GM21576 (cell line): Measurements from ENCODE around the gene PRKN.

Experiments used
- ATAC-seq: cut with Tn5 transposase; IDR thresholded peaks from one replicate; pipeline ENCODE4 v1.9.1; 2021; ENCODE audit warnings: mild to moderate bottlenecking, moderate library complexity; ENCODE audit not compliant: unreplicated experiment

The PRKN gene

DNA sequence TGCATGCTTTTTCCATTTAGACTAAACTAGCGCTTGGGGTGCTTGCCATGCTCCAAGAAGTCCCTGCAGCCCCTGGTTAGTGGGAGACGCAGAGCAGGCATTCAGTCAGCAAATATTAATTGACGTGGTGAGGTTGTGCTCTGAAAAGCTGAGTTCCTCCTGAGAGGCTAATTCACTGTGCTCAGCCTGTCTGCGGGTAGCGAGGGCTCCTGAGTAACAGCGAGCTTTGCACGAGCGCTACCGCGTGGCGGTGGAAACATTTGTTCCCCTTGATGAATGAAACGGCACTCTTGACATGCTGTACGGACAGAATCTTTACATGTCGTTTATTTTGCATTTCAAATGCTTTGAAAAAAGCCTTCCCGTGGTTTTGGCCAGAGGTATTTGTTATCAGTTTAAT, 1283.1 kb downstream of the PRKN start:
- no peak for ATAC-seq

DNA sequence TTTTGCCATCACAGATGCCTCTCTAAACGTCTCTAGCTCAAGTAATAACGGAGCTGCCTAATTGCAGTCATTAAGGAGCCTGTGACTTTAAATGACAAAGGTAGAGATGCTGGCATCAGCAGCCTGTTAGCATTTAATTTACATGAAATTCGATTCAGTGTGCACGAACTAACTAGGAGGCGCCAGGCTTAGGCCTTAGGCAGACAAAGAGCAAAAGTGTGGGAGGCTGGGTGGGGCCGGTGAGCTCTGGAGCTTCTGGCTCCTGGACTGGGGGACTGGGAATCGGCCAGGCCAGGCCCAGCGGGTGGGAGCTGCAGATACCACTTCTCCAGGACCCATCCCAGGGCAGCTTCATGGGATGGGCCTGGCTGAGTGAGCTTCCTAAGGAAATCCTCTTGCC, 1283.7 kb downstream of the PRKN start:
- no peak for ATAC-seq

DNA sequence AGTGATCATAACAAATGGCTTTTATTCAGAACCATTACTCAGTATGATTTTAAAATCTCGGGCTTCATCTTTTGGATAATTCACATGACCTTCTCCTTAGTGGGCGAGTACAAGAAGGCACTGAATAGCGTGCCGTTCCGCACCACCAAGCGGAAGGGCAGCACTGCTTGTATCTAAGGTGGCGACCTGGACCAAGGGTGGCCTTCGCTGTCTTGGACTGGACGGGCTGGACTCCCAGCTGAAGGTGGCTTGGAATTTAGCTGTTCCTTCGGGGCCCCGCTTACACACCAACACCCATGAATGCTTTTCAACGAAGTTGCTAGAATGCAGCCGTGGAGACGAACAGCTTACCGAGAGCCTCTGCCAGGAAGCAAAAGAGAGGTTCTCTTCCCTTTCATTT, 1285.1 kb downstream of the PRKN start:
- no peak for ATAC-seq

DNA sequence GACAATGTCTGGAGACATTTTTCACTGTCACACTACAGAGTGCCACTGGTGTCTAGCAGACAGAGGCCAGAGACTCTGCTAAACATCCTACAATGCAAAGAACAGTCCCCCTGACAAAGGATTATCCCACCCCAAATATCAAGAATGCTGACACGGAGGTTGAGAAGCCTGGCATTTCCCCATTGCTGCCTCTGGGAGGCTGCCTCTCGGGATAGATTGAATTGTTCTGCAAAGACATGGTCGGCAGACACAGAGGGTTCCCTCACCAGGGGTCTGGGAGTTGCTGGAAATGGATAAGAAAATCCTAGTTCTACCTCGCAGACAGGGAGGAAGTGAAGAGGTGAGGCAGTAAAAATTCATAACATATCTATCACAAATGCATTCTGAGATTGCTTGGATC, 1287.3 kb downstream of the PRKN start:
- ATAC-seq, result no peak

DNA sequence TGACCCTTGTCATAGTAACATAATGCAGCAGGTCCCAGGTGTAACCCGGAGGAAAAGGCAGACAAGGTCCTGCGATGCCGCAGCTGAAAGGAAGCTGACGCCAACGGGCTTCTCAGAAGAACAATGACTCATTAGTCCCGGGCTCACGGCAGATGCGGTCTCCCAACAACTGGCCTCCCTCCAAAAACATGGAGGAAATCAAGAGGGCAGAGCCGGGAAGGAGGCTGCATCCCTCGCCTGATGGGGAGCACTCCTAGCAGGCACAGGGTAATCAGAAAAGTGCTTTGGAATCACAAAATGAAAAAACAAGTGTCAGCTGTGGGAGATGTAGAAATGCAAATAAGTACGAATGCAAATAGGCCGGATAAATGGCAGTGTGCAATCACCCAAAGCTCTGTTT, 1288.5 kb downstream of the PRKN start:
- ATAC-seq, result no peak

DNA sequence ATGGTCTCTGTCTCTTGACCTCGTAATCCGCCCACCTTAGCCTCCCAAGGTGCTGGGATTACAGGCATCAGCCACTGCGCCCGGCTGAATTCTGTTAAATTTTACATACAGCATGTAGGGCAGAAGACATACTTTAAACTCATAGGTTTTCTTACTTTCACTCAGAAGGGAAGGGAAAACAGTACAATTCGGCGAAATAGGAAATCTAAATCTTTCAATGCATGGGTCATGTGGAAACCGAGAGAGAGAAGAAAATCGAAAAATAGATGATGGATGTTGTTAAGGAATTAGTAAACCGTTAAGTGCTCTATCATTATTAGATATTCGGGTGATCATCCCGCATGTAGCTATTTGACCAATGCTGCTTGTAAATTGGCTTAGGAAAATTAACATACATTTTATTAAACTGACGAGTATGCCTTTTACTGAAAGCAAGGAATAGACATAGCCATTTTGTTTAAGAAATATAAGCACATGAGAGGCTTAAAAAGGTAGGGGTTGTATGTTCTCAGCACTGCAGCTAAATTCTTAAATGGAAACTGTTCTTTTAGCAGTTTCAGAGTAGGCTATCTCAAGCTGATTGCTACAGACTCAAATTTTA, 1289.0 kb downstream of the PRKN start:
- no peak for ATAC-seq

DNA sequence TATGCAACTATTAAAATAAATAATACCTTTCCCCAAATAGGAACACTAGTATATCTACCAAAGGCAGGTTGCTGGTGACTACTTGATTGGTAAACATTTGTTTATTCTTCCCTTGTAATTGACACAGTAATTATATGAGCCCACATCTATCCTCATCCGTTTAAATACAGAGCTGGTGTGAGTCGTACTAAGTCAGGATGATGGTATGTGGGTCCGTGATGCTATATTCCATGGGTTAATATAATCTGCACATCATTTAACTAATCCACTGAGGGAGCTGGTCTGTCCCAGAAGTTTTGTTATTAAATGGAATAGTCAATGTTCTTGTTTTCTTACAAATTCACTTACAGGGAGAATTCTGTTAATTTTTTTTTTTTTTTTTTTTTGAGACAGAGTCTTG, 1289.7 kb downstream of the PRKN start:
- ATAC-seq, result no peak

DNA sequence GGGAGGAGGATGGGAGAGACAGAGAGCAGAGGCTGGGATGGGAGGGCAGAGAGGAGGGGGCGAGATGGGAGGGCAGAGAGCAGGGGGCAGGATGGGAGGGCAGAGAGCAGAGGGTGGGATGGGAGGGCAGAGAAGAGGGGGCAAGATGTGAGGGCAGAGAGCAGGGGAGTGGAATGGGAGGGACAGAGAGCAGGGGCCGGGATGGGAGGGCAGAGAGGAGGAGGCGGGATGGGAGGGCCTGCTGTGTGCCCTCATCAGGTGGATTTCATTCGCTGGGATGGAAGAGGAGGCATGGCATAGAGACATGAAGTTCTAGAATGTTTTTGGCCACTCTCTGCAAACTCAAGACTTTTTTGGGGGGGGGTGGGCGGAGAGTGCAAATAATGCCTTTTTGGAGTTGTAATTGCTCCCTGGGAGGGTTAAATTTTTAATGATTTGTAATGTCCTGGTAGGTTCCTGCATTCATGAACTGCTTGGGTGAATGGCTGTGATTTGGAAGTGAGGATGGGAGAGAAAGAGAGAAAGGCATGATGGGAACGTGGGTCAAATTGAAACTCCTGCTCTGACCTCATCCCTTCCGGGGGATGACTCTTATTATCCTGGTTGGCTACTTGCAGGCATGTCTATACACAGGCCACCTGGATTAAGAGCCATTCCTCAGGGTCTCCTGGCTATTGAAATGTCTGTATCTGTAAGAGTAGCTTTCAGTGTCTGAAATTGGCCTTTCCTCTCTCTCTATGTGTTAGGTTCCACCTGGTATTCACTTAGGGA, 1291.3 kb downstream of the PRKN start:
- no peak for ATAC-seq

DNA sequence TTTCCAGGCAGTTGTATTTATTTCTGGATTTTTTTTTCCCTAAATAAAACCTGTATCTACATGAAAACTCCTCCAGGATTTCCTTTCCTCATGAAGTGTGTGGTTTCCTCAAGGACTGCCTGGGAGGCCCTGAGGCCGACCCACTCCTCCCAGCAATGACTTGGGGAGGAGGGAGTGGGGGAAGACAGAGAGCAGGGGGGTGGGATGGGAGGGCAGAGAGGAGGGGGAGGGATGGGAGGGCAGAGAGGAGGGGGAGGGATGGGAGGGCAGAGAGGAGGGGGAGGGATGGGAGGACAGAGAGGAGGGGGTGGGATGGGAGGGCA, 1291.9 kb downstream of the PRKN start:
- no peak for ATAC-seq

DNA sequence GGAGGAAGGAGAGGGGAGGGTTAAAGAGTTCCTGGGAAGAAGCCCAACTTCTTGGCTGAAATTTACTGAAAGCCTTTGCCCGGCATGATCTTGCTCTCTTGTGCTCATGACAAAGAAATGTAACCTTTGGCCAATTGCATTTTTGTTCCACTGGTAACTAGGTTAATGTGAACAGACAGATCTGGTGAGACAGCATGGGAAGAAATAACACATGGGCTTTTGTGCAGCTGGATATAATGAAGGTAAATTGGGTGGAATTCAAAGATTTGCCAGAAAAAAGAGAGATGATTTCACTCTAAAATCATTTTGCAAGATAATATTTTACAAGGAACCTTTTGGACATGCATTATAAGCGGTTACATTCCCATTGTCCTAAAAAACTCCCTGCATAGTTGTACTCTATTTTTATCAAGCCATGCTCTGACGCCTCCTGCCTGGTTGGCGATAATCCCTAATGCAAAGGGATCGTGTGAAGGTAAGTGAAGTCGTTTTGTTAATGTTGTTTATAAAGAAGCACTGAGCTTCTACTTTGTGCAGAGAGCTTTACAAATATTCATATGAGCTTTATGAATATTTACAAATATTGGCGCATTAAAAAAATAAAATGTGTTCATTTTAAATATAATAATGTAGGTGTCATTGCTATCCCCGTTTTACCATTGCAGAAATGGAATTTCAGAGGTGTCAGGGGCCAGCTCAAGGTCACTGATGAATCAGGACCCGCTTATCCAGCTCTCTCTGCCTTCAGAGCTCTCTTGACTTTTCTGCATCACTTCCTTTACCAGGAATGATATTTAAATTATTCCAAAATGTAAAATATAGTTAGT, 1292.4 kb downstream of the PRKN start:
- ATAC-seq, result no peak

DNA sequence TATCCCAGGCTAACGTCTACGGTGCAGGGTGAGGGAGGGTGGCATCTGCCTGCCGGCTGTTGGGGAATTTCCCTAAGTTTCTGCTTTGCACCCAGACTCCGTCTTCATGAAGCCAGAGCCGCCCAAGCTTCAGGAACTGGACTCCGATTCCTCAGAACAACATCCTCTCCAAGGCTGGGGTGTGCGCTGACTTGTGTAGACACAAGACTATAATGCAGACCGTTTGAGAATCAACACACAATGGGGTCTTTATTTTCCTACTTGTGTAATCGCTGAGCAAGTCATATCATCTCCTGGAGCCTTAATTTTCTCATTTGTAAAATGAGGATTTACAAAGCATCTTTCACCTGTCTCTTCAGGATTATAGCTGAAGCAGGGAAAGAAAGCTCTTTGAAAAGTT, 1293.2 kb downstream of the PRKN start:
- ATAC-seq, result no peak

DNA sequence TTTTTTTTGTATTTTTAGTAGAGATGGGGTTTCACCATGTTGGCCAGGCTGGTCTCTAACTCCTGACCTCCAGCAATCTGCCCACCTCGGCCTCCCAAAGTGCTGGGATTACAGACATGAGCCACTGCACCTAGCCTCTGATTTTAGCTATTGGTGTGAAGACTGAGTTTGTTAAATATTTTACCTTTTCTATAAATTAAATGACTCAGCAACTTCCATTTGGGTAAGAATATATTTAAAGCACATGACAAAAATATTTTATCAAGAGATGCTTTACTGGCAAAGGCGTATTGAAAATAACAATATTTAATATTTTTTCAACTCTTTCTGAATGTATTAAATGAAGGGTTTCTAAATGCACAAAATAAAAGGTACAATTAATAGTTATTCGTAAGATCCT, 1295.0 kb downstream of the PRKN start:
- ATAC-seq, result no peak

DNA sequence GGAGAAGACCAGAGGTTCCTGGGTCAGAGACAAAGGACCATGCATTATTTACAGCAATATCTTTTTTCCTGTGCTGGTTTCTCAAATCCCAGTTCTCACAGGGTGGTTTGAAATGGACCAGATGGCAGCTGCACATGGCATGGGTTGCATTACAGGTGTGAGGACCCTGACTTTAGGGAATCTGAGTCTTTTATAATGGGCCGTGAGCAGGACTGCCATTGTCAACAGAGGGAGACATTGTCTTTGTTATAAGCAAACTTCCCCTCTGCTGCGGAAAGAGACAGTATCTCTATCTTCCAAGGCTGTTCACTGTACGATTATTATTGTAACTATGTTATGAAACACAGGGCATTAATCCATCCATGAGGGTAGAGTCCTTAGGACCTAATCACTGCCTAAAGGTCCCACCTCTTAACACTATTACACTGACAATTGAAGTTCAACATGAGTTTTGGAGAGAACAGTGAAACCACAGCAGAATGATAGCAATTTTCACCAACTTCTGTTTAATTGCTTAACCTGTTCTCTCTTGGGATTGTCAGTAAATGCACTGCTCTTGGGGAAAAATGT, 1297.6 kb downstream of the PRKN start:
- no peak for ATAC-seq

DNA sequence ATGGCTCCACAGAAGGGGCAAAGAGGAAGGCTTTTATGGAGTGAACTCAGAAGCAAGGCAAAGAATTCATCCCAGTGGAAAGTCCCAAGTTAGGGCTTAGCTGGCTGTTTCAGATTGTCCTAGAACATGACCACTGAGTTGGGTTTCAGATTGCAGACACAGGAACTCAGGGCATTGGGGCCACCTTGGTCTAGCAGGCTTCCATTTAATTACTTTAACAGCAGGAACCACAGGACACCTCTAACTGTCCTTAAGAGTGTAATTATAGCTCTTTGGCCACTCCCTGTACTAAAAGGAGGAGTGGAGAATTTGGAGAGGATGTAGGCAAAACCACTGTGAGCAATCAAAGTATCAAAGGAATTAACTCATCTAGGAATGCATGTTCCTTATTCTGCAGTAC, 1303.1 kb downstream of the PRKN start:
- no peak for ATAC-seq

DNA sequence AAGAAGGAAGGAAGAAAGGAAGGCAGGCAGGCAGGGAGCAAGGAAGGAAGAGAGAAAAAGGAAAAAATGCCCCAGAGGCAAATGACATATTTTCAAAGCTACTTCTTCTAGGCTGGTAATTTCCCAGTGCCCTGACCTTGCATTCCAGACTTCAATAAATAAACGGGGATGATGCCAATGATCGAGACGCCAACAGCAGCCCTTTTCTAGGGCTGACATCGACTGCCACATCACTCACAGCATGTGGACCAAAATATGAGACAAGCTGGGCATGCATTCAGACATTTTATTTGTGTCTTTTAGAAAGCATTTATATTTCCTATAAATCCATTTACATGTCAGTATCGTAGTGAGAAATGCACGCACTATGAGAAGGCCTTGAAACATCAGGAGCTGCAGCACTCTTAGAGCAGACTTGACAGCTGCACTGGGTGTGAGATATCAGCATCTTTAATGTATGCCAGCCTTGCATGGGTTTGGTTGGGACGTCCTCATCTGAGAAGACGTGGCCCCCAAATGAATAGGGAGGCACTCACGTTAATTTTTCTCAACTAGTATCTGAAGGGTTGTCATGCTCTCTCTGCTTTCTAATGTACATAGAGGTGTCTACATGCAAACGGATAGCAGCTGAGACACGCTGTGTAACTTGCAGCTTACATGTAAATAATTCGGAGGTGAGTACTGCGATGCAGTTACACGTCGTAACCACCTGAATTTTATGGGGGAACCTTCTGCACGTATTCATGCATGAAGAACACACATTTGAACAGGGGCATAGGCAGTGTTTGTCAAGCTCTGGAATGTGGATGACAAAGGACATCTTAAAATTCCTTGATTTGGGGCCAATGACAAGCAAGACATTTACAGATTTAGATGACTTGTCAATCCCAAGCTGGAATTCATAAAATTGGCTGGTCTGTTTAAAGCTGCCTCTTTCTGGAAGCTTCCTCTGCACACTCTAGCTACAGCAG, 1304.6 kb downstream of the PRKN start:
- ATAC-seq, result no peak

DNA sequence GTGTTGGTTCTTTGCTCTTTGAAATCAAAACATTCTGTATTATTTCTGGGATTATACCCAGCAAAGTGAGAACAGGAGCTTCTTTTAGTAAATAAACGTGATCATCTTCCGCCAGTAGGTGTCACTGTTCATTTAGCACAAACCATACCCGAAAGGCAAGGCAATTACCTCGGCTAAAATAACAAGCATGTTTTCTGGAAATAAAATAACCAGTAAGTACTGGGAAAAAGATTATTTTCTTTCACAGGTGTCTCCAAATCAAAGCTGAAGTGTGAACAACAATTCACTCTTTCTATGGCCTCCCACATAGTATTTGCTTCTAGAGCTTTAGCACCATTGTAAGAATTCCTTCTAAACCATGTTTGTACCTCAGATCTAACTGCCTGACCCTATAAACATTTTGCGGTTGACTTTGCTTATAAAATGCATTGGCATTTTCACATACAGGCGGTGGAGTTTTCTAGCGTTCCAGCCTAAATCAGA, 1309.1 kb downstream of the PRKN start:
- peak; percentile 63 for ATAC-seq

DNA sequence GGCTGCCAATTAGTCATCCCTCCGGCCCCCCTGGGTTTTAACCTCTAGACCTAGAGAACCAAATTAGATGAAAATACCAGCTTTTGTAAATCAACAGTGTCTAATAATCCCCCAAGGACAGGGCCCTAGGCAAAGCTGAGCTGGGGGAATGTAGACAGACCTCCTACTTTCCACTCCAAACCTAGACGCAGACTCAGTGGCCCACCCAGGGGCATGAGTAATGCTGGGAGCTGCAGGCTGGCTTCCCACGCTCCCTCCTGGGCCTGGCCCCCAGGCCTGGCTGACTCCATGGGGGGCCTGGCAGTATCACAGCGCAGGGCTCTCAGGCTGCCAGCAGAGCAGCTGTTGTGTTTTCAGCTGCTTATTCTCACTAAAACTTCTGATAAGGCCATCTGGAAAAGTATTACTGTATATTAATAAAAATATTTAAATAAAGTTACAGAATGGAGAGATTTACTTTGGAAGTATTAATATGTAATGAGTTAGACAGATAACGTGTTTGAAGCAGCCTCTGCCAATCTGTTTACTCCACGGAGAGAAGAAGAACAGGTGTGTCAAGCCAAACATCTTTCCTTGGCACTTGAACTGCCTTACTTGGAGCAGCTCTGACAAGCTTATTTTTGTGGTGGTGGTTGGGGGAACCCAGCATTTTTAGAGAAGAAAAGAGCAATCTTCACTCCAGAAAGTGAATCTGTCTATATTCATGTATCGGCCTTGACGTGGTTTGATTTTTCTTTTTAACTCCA, 1309.7 kb downstream of the PRKN start:
- no peak for ATAC-seq

DNA sequence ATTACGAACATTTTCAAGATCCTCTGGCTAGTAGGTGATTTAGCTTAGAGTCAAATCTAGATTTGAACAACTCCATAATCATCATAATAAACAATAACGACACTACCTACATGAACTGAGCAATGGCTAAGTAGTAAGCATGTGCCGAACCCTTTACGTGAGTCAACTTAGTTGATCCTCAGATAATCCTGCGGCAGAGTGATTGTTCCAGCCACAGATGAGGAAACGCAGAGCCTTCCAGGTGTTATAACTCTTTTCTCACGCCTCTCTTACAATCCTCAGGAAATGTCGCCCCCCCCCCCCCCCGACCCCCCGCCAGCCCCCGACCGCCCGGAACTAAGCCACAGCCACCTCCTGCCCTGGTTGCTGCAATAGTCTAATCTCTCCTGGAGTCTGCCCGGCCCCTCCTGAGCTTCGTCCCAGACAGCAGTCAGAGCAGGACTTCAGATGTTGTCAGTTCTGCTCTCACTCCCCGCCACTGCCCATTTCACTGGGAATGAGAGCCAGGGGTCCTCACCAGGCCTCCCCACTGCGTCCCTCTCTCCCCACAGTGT, 1312.2 kb downstream of the PRKN start:
- ATAC-seq, result no peak

DNA sequence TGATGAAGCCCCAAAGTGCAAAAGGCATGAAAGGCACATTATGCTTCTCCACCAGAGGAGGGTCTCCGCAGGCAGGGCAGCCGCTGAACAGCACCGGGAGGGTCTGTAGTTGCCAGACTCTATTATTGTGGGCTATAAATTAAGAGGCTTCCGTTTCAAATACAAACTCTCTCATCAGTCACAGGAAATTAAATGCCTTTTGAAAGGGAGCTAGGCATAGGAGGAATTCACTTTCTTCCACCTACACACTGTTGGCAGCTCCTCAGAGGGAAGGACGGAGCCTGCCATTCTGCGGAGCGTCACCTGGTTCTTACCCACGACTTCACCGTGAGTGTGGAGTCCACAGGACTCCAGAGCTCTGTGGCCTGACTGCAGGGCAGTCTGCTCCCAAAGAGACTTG, 1312.9 kb downstream of the PRKN start:
- ATAC-seq, result no peak

DNA sequence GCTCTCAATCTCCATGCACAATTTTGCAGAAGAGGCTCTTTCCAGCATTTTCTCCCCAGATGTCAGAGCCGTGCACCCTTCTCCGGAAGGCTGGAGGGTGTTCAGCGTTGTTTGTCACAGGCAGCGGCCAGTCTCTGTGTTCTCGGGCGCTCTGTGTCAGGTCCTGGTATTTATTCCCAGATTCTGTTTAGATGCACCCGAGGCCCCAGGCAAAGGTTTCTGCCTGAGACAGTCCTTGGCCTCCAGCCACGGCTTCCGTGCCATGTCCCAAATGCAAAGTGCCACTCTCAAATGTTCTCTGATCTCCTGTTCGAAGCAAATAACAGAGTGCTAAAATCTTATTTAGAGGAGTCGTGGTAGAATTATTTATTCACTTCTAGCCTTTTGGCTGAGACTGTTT, 1313.4 kb downstream of the PRKN start:
- no peak for ATAC-seq
